ENCODE results near the gene TBC1D5. TPM values are rescaled to one million over a fixed set of nuclear protein-coding genes. Genes with fewer than 3 reads are reported as not detected.
A peak's percentile ranks its signal among the peaks of the same experiment; 100 is the strongest.
"Not testable (repeated sequence)": the region's sequence is repeated elsewhere in the genome, so short reads cannot be mapped to it uniquely, and the experiment has no call there.

Gene TBC1D5
- total RNA-seq, 1 experiment from 2014 or later, result 181 TPM

GRCh38 chr3:17535274-17535673 lies 207.2 kb downstream of the TBC1D5 start:
- H3K79me2 ChIP-seq (ENCODE audit: low read length), result peaks cover 39% of the 10 kb centered on the region
- H4K20me1 ChIP-seq (ENCODE audit: insufficient read depth, low read depth, low read length), result no peaks in the 10 kb centered on the region
- H2AFZ ChIP-seq (ENCODE audit: low read length), result no peak overlapping the region
- H3K4me2 ChIP-seq (ENCODE audit: low read depth, low read length, poor library complexity, severe bottlenecking), result no peak overlapping the region
- H3K27me3 ChIP-seq (ENCODE audit: low read length), result no peaks in the 10 kb centered on the region
- no peak overlapping the region for H3K9ac ChIP-seq (ENCODE audit: low read length)
- DNase-seq, result no peak
- H3K4me1 ChIP-seq (ENCODE audit: low read length), result no peaks in the 10 kb centered on the region
- H3K4me3 ChIP-seq (ENCODE audit: low read length), result no peak overlapping the region
- no peak overlapping the region for H3K27ac ChIP-seq (ENCODE audit: low read length)
- H3K9me2 ChIP-seq (replicated peaks; ENCODE audit: insufficient read depth, low read length), result 0 out of 2 replicates have a peak, but pooled peaks cover 3% of the 10 kb centered on the region
- no peaks in the 10 kb centered on the region for H3K36me3 ChIP-seq (ENCODE audit: insufficient read depth, low read length)
- no peaks in the 10 kb centered on the region; the same call in 1 of the 2 replicates for H3K9me3 ChIP-seq (ENCODE audit: low read length)

- not testable (repeated sequence) for H2AFZ ChIP-seq (ENCODE audit: low read length); H3K9me3 ChIP-seq (ENCODE audit: low read length); H4K20me1 ChIP-seq (ENCODE audit: insufficient read depth, low read depth, low read length); H3K27ac ChIP-seq (ENCODE audit: low read length); H3K9me2 ChIP-seq (replicated peaks; ENCODE audit: insufficient read depth, low read length); H3K4me2 ChIP-seq (ENCODE audit: low read depth, low read length, poor library complexity, severe bottlenecking); H3K36me3 ChIP-seq (ENCODE audit: insufficient read depth, low read length); H3K4me3 ChIP-seq (ENCODE audit: low read length); H3K9ac ChIP-seq (ENCODE audit: low read length); H3K27me3 ChIP-seq (ENCODE audit: low read length); DNase-seq; H3K4me1 ChIP-seq (ENCODE audit: low read length)
- peaks cover 45% of the 10 kb centered on the region for H3K79me2 ChIP-seq (ENCODE audit: low read length)
Measured at GRCh38 chr3:17532446-17532845, 210.0 kb downstream of the TBC1D5 start.

- no peaks in the 10 kb centered on the region for H3K9me2 ChIP-seq (replicated peaks; ENCODE audit: insufficient read depth, low read length)
- H3K4me2 ChIP-seq (ENCODE audit: low read depth, low read length, poor library complexity, severe bottlenecking), result no peak overlapping the region
Measured at GRCh38 chr3:17529677-17530076, 212.8 kb downstream of the TBC1D5 start.

GRCh38 chr3:17518189-17519059 lies 224.0 kb downstream of the TBC1D5 start:
- peaks cover 59% of the 10 kb centered on the region for H3K4me1 ChIP-seq (ENCODE audit: low read length)
- peaks cover 86% of the 10 kb centered on the region for H3K79me2 ChIP-seq (ENCODE audit: low read length)
- no peaks in the 10 kb centered on the region for H4K20me1 ChIP-seq (ENCODE audit: insufficient read depth, low read depth, low read length)
- no peak overlapping the region for H2AFZ ChIP-seq (ENCODE audit: low read length)
- H3K9ac ChIP-seq (ENCODE audit: low read length), result no peak overlapping the region
- no peak for DNase-seq
- H3K9me2 ChIP-seq (replicated peaks; ENCODE audit: insufficient read depth, low read length), result no peaks in the 10 kb centered on the region
- H3K27me3 ChIP-seq (ENCODE audit: low read length), result no peaks in the 10 kb centered on the region
- H3K4me3 ChIP-seq (ENCODE audit: low read length), result no peak overlapping the region
- H3K27ac ChIP-seq (ENCODE audit: low read length), result 0 out of 2 replicates have a peak overlapping the region, but pooled peaks have one; percentile 17
- no peaks in the 10 kb centered on the region for H3K9me3 ChIP-seq (ENCODE audit: low read length)
- no peaks in the 10 kb centered on the region for H3K36me3 ChIP-seq (ENCODE audit: insufficient read depth, low read length)
- H3K4me2 ChIP-seq (ENCODE audit: low read depth, low read length, poor library complexity, severe bottlenecking), result no peak overlapping the region

More at GRCh38 chr3:17529677-17530076, 212.8 kb downstream of the TBC1D5 start:
- no peak for DNase-seq
- H2AFZ ChIP-seq (ENCODE audit: low read length), result no peak overlapping the region
- no peak overlapping the region for H3K9ac ChIP-seq (ENCODE audit: low read length)
- no peak overlapping the region for H3K4me3 ChIP-seq (ENCODE audit: low read length)
- no peaks in the 10 kb centered on the region; the same call in 1 of the 2 replicates for H3K9me3 ChIP-seq (ENCODE audit: low read length)
- H3K4me1 ChIP-seq (ENCODE audit: low read length), result 0 out of 2 replicates have a peak, but pooled peaks cover 3% of the 10 kb centered on the region
- no peaks in the 10 kb centered on the region for H3K36me3 ChIP-seq (ENCODE audit: insufficient read depth, low read length)
- H3K27ac ChIP-seq (ENCODE audit: low read length), result no peak overlapping the region
- no peaks in the 10 kb centered on the region for H4K20me1 ChIP-seq (ENCODE audit: insufficient read depth, low read depth, low read length)
- peaks cover 58% of the 10 kb centered on the region for H3K79me2 ChIP-seq (ENCODE audit: low read length)
- no peaks in the 10 kb centered on the region for H3K27me3 ChIP-seq (ENCODE audit: low read length)

GRCh38 chr3:17515445-17516234 lies 226.8 kb downstream of the TBC1D5 start:
- H3K4me3 ChIP-seq (ENCODE audit: low read length), result no peak overlapping the region

GRCh38 chr3:17514597-17514996 lies 227.8 kb downstream of the TBC1D5 start:
- peaks cover 67% of the 10 kb centered on the region for H3K4me1 ChIP-seq (ENCODE audit: low read length)
- H3K4me3 ChIP-seq (ENCODE audit: low read length), result no peak overlapping the region
- no peak for DNase-seq
- peak overlapping the region; percentile 66 for H3K27ac ChIP-seq (ENCODE audit: low read length)
- H4K20me1 ChIP-seq (ENCODE audit: insufficient read depth, low read depth, low read length), result no peaks in the 10 kb centered on the region
- peaks cover 80% of the 10 kb centered on the region for H3K79me2 ChIP-seq (ENCODE audit: low read length)
- H3K27me3 ChIP-seq (ENCODE audit: low read length), result no peaks in the 10 kb centered on the region
- H2AFZ ChIP-seq (ENCODE audit: low read length), result no peak overlapping the region
- H3K9me3 ChIP-seq (ENCODE audit: low read length), result no peaks in the 10 kb centered on the region
- no peak overlapping the region for H3K4me2 ChIP-seq (ENCODE audit: low read depth, low read length, poor library complexity, severe bottlenecking)
- H3K9ac ChIP-seq (ENCODE audit: low read length), result no peak overlapping the region
- H3K9me2 ChIP-seq (replicated peaks; ENCODE audit: insufficient read depth, low read length), result no peaks in the 10 kb centered on the region
- H3K36me3 ChIP-seq (ENCODE audit: insufficient read depth, low read length), result no peaks in the 10 kb centered on the region

More at GRCh38 chr3:17515445-17516234, 226.8 kb downstream of the TBC1D5 start:
- H3K27me3 ChIP-seq (ENCODE audit: low read length), result no peaks in the 10 kb centered on the region
- peak overlapping the region; percentile 42 for H3K4me2 ChIP-seq (ENCODE audit: low read depth, low read length, poor library complexity, severe bottlenecking)
- H3K9me2 ChIP-seq (replicated peaks; ENCODE audit: insufficient read depth, low read length), result no peaks in the 10 kb centered on the region
- H2AFZ ChIP-seq (ENCODE audit: low read length), result no peak overlapping the region
- H3K27ac ChIP-seq (ENCODE audit: low read length), result peak overlapping the region; percentile 66
- H4K20me1 ChIP-seq (ENCODE audit: insufficient read depth, low read depth, low read length), result no peaks in the 10 kb centered on the region
- no peaks in the 10 kb centered on the region for H3K36me3 ChIP-seq (ENCODE audit: insufficient read depth, low read length)
- peak; percentile 46 for DNase-seq
- peaks cover 66% of the 10 kb centered on the region for H3K4me1 ChIP-seq (ENCODE audit: low read length)
- H3K79me2 ChIP-seq (ENCODE audit: low read length), result peaks cover 84% of the 10 kb centered on the region
- H3K9ac ChIP-seq (ENCODE audit: low read length), result no peak overlapping the region
- no peaks in the 10 kb centered on the region for H3K9me3 ChIP-seq (ENCODE audit: low read length)

- Histone ChIP-seq H4K20me1 (ENCODE audit: insufficient read depth, low read depth, low read length) (no peaks in the 10 kb centered on the region), H3K9me2 (replicated peaks; ENCODE audit: insufficient read depth, low read length) (no peaks in the 10 kb centered on the region), H3K79me2 (ENCODE audit: low read length) (peaks cover 54% of the 10 kb centered on the region), H3K4me2 (ENCODE audit: low read depth, low read length, poor library complexity, severe bottlenecking) (no peak overlapping the region), H2AFZ (ENCODE audit: low read length) (no peak overlapping the region), H3K27me3 (ENCODE audit: low read length) (no peaks in the 10 kb centered on the region), H3K27ac (ENCODE audit: low read length) (no peak overlapping the region), H3K9me3 (ENCODE audit: low read length) (no peaks in the 10 kb centered on the region), H3K4me1 (ENCODE audit: low read length) (peaks cover 31% of the 10 kb centered on the region), H3K9ac (ENCODE audit: low read length) (no peak overlapping the region), H3K36me3 (ENCODE audit: insufficient read depth, low read length) (no peaks in the 10 kb centered on the region; the same call in 1 of the 2 replicates), H3K4me3 (ENCODE audit: low read length) (no peak overlapping the region)
- DNase-seq, result no peak
Measured at GRCh38 chr3:17510265-17510664, 232.2 kb downstream of the TBC1D5 start.

- no peak overlapping the region for H3K27ac ChIP-seq (ENCODE audit: low read length)
- no peaks in the 10 kb centered on the region for H4K20me1 ChIP-seq (ENCODE audit: insufficient read depth, low read depth, low read length)
- DNase-seq, result no peak
- H3K9me2 ChIP-seq (replicated peaks; ENCODE audit: insufficient read depth, low read length), result no peaks in the 10 kb centered on the region
- no peak overlapping the region for H3K4me3 ChIP-seq (ENCODE audit: low read length)
- H3K4me1 ChIP-seq (ENCODE audit: low read length), result peaks cover 25% of the 10 kb centered on the region
- no peaks in the 10 kb centered on the region; the same call in 1 of the 2 replicates for H3K36me3 ChIP-seq (ENCODE audit: insufficient read depth, low read length)
- H3K27me3 ChIP-seq (ENCODE audit: low read length), result no peaks in the 10 kb centered on the region
- H2AFZ ChIP-seq (ENCODE audit: low read length), result no peak overlapping the region
- H3K4me2 ChIP-seq (ENCODE audit: low read depth, low read length, poor library complexity, severe bottlenecking), result no peak overlapping the region
- H3K9ac ChIP-seq (ENCODE audit: low read length), result no peak overlapping the region
- peaks cover 51% of the 10 kb centered on the region for H3K79me2 ChIP-seq (ENCODE audit: low read length)
- no peaks in the 10 kb centered on the region for H3K9me3 ChIP-seq (ENCODE audit: low read length)
Measured at GRCh38 chr3:17508180-17508752, 234.2 kb downstream of the TBC1D5 start.
